Activated CD4-positive, alpha-beta T cell treated with anti-CD3 and anti-CD28 coated beads, Interleukin-2, amount 10 ng/mL, durations not matched to agents 24 days and 14 days (primary cell): ENCODE data around the gene LOC128125822. TPM values are rescaled to one million over a fixed set of nuclear protein-coding genes. Genes with fewer than 3 reads are reported as not detected.

Experiments used
- DNase-seq: peaks from one replicate; pipeline ENCODE4 v3.0.0; 2022
- H3K27ac Mint-ChIP-seq: one replicate; pipeline ENCODE4 v1.8.0; 2022; ENCODE audit warnings: mild to moderate bottlenecking, mixed read lengths
- H3K27me3 Mint-ChIP-seq: one replicate; pipeline ENCODE4 v1.8.0; 2022; ENCODE audit warnings: mixed read lengths
- H3K36me3 Mint-ChIP-seq: one replicate; pipeline ENCODE4 v1.8.0; 2022; ENCODE audit warnings: low read depth, mild to moderate bottlenecking, mixed read lengths
- H3K4me1 Mint-ChIP-seq: one replicate; pipeline ENCODE4 v1.8.0; 2021; ENCODE audit warnings: mixed read lengths
- H3K4me3 Mint-ChIP-seq: one replicate; pipeline ENCODE4 v1.8.0; 2022; ENCODE audit warnings: mild to moderate bottlenecking, moderate library complexity, mixed read lengths
- H3K9me3 Mint-ChIP-seq: one replicate; pipeline ENCODE4 v1.8.0; 2021; ENCODE audit warnings: mixed read lengths
- intact Hi-C: fragments of 100-400 bp; cut with micrococcal nuclease; formaldehyde crosslinking; loops from one replicate; pipeline ENCODE4 v1.15.1; 2023
- total RNA-seq: library from RNA; stranded (reverse); gene quantifications from 2 replicates; pipeline ENCODE4 v1.2.3, GENCODE V29; 2022

Gene LOC128125822

GRCh38 chr6:63611560-63611959 is 39.3 kb downstream of the LOC128125822 start:
- intact Hi-C loops, result no loop called here
- Mint-ChIP-seq H3K4me1 (no peaks in the 10 kb centered on the region), H3K9me3 (no peaks in the 10 kb centered on the region), H3K27ac (no peak overlapping the region), H3K27me3 (peaks cover 14% of the 10 kb centered on the region), H3K36me3 (no peaks in the 10 kb centered on the region), H3K4me3 (no peak overlapping the region)
- DNase-seq, result no peak

- H3K27ac Mint-ChIP-seq, result no peak overlapping the region
- intact Hi-C loops, result no loop called here
- H3K4me3 Mint-ChIP-seq, result no peak overlapping the region
- peaks cover 30% of the 10 kb centered on the region for H3K27me3 Mint-ChIP-seq
- no peak for DNase-seq
- H3K9me3 Mint-ChIP-seq, result no peaks in the 10 kb centered on the region
- H3K36me3 Mint-ChIP-seq, result no peaks in the 10 kb centered on the region
- no peaks in the 10 kb centered on the region for H3K4me1 Mint-ChIP-seq
Measured at GRCh38 chr6:63615590-63615989, 43.3 kb downstream of the LOC128125822 start.

Other genes with a start within 250 kb of the LOC128125822 start
- gene PTP4A1, start within 50 bp of the LOC128125822 start, total RNA-seq, result 71.3 and 71.9 TPM in 2 replicates
- gene PHF3, start 63.3 kb downstream of the LOC128125822 start, total RNA-seq, result 39.1 and 39.2 TPM in 2 replicates